Astrocyte of the spinal cord (primary cell): ENCODE measurements around the gene PDGFRB.

Experiments used
- DNase-seq: peaks from one replicate; pipeline ENCODE4 v3.0.0; 2011; ENCODE audit warnings: low read depth, low spot score
- H3K4me3 ChIP-seq: 2 replicates; pipeline ENCODE4 v1.5.1; 2011; ENCODE audit warnings: low read depth, mild to moderate bottlenecking, low read length, moderate library complexity
- CTCF ChIP-seq: IDR thresholded peaks from 2 replicates; pipeline ENCODE4 v1.5.1; 2012; ENCODE audit warnings: low read depth, mild to moderate bottlenecking, low read length, inconsistent platforms
- in situ Hi-C: cut with HindIII; loops from 2 replicates; pipeline ENCODE4 v1.10.0; 2017; ENCODE audit warnings: low sequenced_read_pairs

PDGFRB gene

GRCh38 chr5:150133581-150134197 is 22.0 kb downstream of the PDGFRB start:
- TF ChIP-seq CTCF, result no peak
- no peak overlapping the region for H3K4me3 ChIP-seq
- DNase-seq, result no peak
- in situ Hi-C loops, result no loop called here

- TF ChIP-seq CTCF, result no peak
- in situ Hi-C loops, result no loop called here
- no peak overlapping the region for H3K4me3 ChIP-seq
- no peak for DNase-seq
Measured at GRCh38 chr5:150132740-150133139, 22.9 kb downstream of the PDGFRB start.

GRCh38 chr5:150131978-150132694 is 23.5 kb downstream of the PDGFRB start:
- no peak overlapping the region for H3K4me3 ChIP-seq
- in situ Hi-C loops, result no loop called here
- no peak for DNase-seq
- TF ChIP-seq CTCF, result no peak

- in situ Hi-C loops, result no loop called here
- DNase-seq, result no peak
- no peak overlapping the region for H3K4me3 ChIP-seq
- TF ChIP-seq CTCF, result no peak
Measured at GRCh38 chr5:150131461-150131860, 24.2 kb downstream of the PDGFRB start.

GRCh38 chr5:150130493-150130922 is 25.1 kb downstream of the PDGFRB start:
- in situ Hi-C loops, result no loop called here
- no peak overlapping the region for H3K4me3 ChIP-seq
- TF ChIP-seq CTCF, result no peak
- no peak for DNase-seq

- H3K4me3 ChIP-seq, result no peak overlapping the region
- DNase-seq, result peak; percentile 63
Measured at GRCh38 chr5:150129813-150130492, 25.7 kb downstream of the PDGFRB start.

More at GRCh38 chr5:150129813-150130492, 25.7 kb downstream of the PDGFRB start:
- in situ Hi-C loops, result no loop called here
- TF ChIP-seq CTCF, result peak; percentile 98
